Measurements from ENCODE around the gene ZNF385B. TPM values are rescaled to one million over a fixed set of nuclear protein-coding genes. Genes with fewer than 3 reads are reported as not detected.
"Not testable (repeated sequence)": the region's sequence is repeated elsewhere in the genome, so short reads cannot be mapped to it uniquely, and the experiment has no call there.

The ZNF385B gene
- total and polyA plus RNA-seq, 5 donors from 2014 or later = not detected

GRCh38 chr2:179782346-179782745 is 79.1 kb downstream of the ZNF385B start:
- not testable (repeated sequence) for H3K27ac Mint-ChIP-seq

GRCh38 chr2:179773986-179774385 is 87.4 kb downstream of the ZNF385B start:
- Mint-ChIP-seq H3K9me3 (peaks cover 0 to 4% (median 2%) of the 10 kb centered on the region in 7 donors), H3K27me3 (peaks cover 3% of the 10 kb centered on the region), H3K36me3 (no peaks in the 10 kb centered on the region), H3K4me3 (no peak overlapping the region), H3K27ac (no peak overlapping the region), H3K4me1 (no peaks in the 10 kb centered on the region)
- no peak overlapping the region for H3K4me3 ChIP-seq (ENCODE audit: low read depth, low read length)
- no peak overlapping the region for H3K27ac ChIP-seq (ENCODE audit: insufficient read depth, low read length, poor library complexity, severe bottlenecking)
- H3K36me3 ChIP-seq (ENCODE audit: control insufficient read depth, insufficient read depth, low read length) = no peaks in the 10 kb centered on the region
- H3K27me3 ChIP-seq (ENCODE audit: control insufficient read depth, insufficient read depth, low read length) = no peaks in the 10 kb centered on the region
- no peaks in the 10 kb centered on the region for H3K4me1 ChIP-seq (ENCODE audit: control insufficient read depth, insufficient read depth, low read length, poor library complexity, severe bottlenecking)
- no peak for ATAC-seq (ENCODE audit: low read depth in 2 of 2)
- no peak for DNase-seq
- H3K9me3 ChIP-seq (ENCODE audit: control insufficient read depth in 2 of 2, low read length in 2 of 2) = no peaks in the 10 kb centered on the region

More at GRCh38 chr2:179782346-179782745, 79.1 kb downstream of the ZNF385B start:
- H3K9me3 ChIP-seq (ENCODE audit: control insufficient read depth in 2 of 2, low read length in 2 of 2); DNase-seq; H3K36me3 Mint-ChIP-seq; H3K27me3 ChIP-seq (ENCODE audit: control insufficient read depth, insufficient read depth, low read length); H3K4me1 ChIP-seq (ENCODE audit: control insufficient read depth, insufficient read depth, low read length, poor library complexity, severe bottlenecking); H3K4me3 Mint-ChIP-seq; H3K27me3 Mint-ChIP-seq; H3K9me3 Mint-ChIP-seq; ATAC-seq (ENCODE audit: low read depth in 2 of 2); H3K4me3 ChIP-seq (ENCODE audit: low read depth, low read length); H3K36me3 ChIP-seq (ENCODE audit: control insufficient read depth, insufficient read depth, low read length); H3K27ac ChIP-seq (ENCODE audit: insufficient read depth, low read length, poor library complexity, severe bottlenecking); H3K4me1 Mint-ChIP-seq: not testable (repeated sequence)

DNA sequence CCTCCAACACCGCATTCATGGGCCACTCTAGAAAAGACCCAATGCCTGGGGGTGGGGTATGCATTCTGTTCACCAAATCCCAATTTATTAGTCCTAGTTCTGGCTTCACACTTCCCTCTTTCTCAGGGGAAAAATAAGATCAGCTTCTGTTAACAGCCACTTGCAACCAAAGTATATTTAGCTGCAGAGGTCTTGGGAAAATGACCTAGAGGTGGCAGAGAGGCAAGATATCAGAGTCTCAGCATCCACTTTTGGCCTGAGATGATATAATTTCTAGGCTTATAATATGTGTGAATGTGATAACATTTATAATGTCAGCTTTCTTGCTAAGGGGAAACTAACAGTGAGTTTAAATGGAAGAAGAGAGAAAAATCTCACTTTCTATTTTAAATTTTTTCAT is 89.1 kb downstream of the ZNF385B start:
- no peaks in the 10 kb centered on the region for H3K4me1 Mint-ChIP-seq
- H3K9me3 Mint-ChIP-seq = peaks cover 0 to 4% (median 2%) of the 10 kb centered on the region in 7 donors
- H3K4me1 ChIP-seq (ENCODE audit: control insufficient read depth, insufficient read depth, low read length, poor library complexity, severe bottlenecking) = no peaks in the 10 kb centered on the region
- H3K36me3 ChIP-seq (ENCODE audit: control insufficient read depth, insufficient read depth, low read length) = no peaks in the 10 kb centered on the region
- no peaks in the 10 kb centered on the region for H3K9me3 ChIP-seq (ENCODE audit: control insufficient read depth in 2 of 2, low read length in 2 of 2)
- H3K27me3 ChIP-seq (ENCODE audit: control insufficient read depth, insufficient read depth, low read length) = no peaks in the 10 kb centered on the region
- H3K27me3 Mint-ChIP-seq = no peaks in the 10 kb centered on the region
- DNase-seq (no peak), ATAC-seq (ENCODE audit: low read depth in 2 of 2) (no peak)
- no peaks in the 10 kb centered on the region for H3K36me3 Mint-ChIP-seq
- no peak overlapping the region for H3K27ac ChIP-seq (ENCODE audit: insufficient read depth, low read length, poor library complexity, severe bottlenecking)
- no peak overlapping the region for H3K4me3 ChIP-seq (ENCODE audit: low read depth, low read length)
- no peak overlapping the region for H3K4me3 Mint-ChIP-seq
- no peak overlapping the region for H3K27ac Mint-ChIP-seq

DNA sequence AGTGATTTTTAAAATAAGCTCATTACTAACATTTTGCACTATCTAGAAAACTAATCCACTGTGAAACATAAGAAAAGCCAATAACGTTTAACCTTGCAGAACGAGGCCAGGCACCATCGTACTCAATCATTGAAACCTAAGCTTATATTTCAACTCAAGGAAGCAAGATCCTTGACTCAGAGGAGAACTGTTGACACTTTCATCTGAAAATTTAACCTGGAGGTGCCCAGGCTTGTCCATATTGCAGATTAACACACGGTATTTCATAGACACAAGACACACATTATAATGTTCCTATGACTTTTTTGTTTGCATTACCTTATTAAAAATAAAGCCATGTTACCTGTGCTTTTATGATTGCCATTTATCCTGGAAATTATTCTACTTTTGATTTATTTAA is 89.6 kb downstream of the ZNF385B start:
- Histone ChIP-seq H3K4me3 (ENCODE audit: low read depth, low read length) (no peak overlapping the region), H3K27ac (ENCODE audit: insufficient read depth, low read length, poor library complexity, severe bottlenecking) (no peak overlapping the region), H3K9me3 (ENCODE audit: control insufficient read depth in 2 of 2, low read length in 2 of 2) (no peaks in the 10 kb centered on the region), H3K36me3 (ENCODE audit: control insufficient read depth, insufficient read depth, low read length) (no peaks in the 10 kb centered on the region), H3K4me1 (ENCODE audit: control insufficient read depth, insufficient read depth, low read length, poor library complexity, severe bottlenecking) (no peaks in the 10 kb centered on the region), H3K27me3 (ENCODE audit: control insufficient read depth, insufficient read depth, low read length) (no peaks in the 10 kb centered on the region)
- no peaks in the 10 kb centered on the region for H3K4me1 Mint-ChIP-seq
- H3K4me3 Mint-ChIP-seq = no peak overlapping the region
- DNase-seq = no peak
- H3K36me3 Mint-ChIP-seq = no peaks in the 10 kb centered on the region
- ATAC-seq (ENCODE audit: low read depth in 2 of 2) = no peak
- H3K27ac Mint-ChIP-seq = no peak overlapping the region
- H3K27me3 Mint-ChIP-seq = no peaks in the 10 kb centered on the region
- peaks cover 0 to 4% (median 2%) of the 10 kb centered on the region in 7 donors for H3K9me3 Mint-ChIP-seq

GRCh38 chr2:179770029-179770428 is 91.4 kb downstream of the ZNF385B start:
- Histone ChIP-seq H3K27me3 (ENCODE audit: control insufficient read depth, insufficient read depth, low read length) (no peaks in the 10 kb centered on the region), H3K4me1 (ENCODE audit: control insufficient read depth, insufficient read depth, low read length, poor library complexity, severe bottlenecking) (no peaks in the 10 kb centered on the region), H3K9me3 (ENCODE audit: control insufficient read depth in 2 of 2, low read length in 2 of 2) (no peaks in the 10 kb centered on the region), H3K36me3 (ENCODE audit: control insufficient read depth, insufficient read depth, low read length) (no peaks in the 10 kb centered on the region), H3K27ac (ENCODE audit: insufficient read depth, low read length, poor library complexity, severe bottlenecking) (no peak overlapping the region), H3K4me3 (ENCODE audit: low read depth, low read length) (no peak overlapping the region)
- H3K9me3 Mint-ChIP-seq = peaks cover 0 to 4% (median 2%) of the 10 kb centered on the region in 7 donors
- H3K4me1 Mint-ChIP-seq = no peaks in the 10 kb centered on the region
- peaks cover 7% of the 10 kb centered on the region for H3K27me3 Mint-ChIP-seq
- H3K27ac Mint-ChIP-seq = no peak overlapping the region
- DNase-seq = no peak
- no peaks in the 10 kb centered on the region for H3K36me3 Mint-ChIP-seq
- no peak for ATAC-seq (ENCODE audit: low read depth in 2 of 2)
- no peak overlapping the region for H3K4me3 Mint-ChIP-seq

DNA sequence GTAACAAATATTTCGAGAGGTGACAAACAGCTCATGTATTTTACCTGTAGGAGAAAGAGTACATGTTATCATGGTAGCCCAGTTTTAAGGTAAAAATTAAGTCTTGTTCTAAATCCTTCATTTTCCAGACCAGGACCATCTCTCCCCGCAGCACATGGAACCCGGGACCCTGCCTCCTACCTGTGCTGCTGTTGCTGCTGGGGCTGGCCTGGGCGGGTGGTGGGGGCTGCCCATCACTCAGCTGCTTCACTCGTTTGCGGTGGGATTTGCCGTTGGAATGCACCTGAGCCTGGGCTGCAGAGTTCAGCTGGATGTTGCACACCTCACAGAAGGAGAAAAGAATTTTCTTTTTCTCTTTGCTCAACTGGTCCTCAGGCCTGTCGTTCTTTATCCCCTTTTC is 92.1 kb downstream of the ZNF385B start:
- H3K27me3 Mint-ChIP-seq = peaks cover 7% of the 10 kb centered on the region
- no peak overlapping the region for H3K27ac ChIP-seq (ENCODE audit: insufficient read depth, low read length, poor library complexity, severe bottlenecking)
- H3K36me3 ChIP-seq (ENCODE audit: control insufficient read depth, insufficient read depth, low read length) = no peaks in the 10 kb centered on the region
- ATAC-seq (ENCODE audit: low read depth in 2 of 2) (no peak), DNase-seq (no peak)
- no peaks in the 10 kb centered on the region for H3K4me1 Mint-ChIP-seq
- peaks cover 0 to 4% (median 2%) of the 10 kb centered on the region in 7 donors for H3K9me3 Mint-ChIP-seq
- no peak overlapping the region for H3K4me3 ChIP-seq (ENCODE audit: low read depth, low read length)
- H3K27me3 ChIP-seq (ENCODE audit: control insufficient read depth, insufficient read depth, low read length) = no peaks in the 10 kb centered on the region
- H3K4me1 ChIP-seq (ENCODE audit: control insufficient read depth, insufficient read depth, low read length, poor library complexity, severe bottlenecking) = no peaks in the 10 kb centered on the region
- H3K36me3 Mint-ChIP-seq = no peaks in the 10 kb centered on the region
- no peak overlapping the region for H3K27ac Mint-ChIP-seq
- no peak overlapping the region for H3K4me3 Mint-ChIP-seq
- H3K9me3 ChIP-seq (ENCODE audit: control insufficient read depth in 2 of 2, low read length in 2 of 2) = peaks cover 0 to 3% of the 10 kb centered on the region in 2 experiments

- Mint-ChIP-seq H3K4me1 (no peaks in the 10 kb centered on the region), H3K27me3 (peaks cover 7% of the 10 kb centered on the region), H3K9me3 (peaks cover 0 to 5% (median under 1%) of the 10 kb centered on the region in 7 donors), H3K36me3 (no peaks in the 10 kb centered on the region), H3K4me3 (no peak overlapping the region), H3K27ac (no peak overlapping the region)
- H3K9me3 ChIP-seq (ENCODE audit: control insufficient read depth in 2 of 2, low read length in 2 of 2) = peaks cover 0 to 3% of the 10 kb centered on the region in 2 experiments
- DNase-seq = no peak
- H3K36me3 ChIP-seq (ENCODE audit: control insufficient read depth, insufficient read depth, low read length) = no peaks in the 10 kb centered on the region
- no peak overlapping the region for H3K27ac ChIP-seq (ENCODE audit: insufficient read depth, low read length, poor library complexity, severe bottlenecking)
- no peaks in the 10 kb centered on the region for H3K27me3 ChIP-seq (ENCODE audit: control insufficient read depth, insufficient read depth, low read length)
- H3K4me3 ChIP-seq (ENCODE audit: low read depth, low read length) = no peak overlapping the region
- H3K4me1 ChIP-seq (ENCODE audit: control insufficient read depth, insufficient read depth, low read length, poor library complexity, severe bottlenecking) = no peaks in the 10 kb centered on the region
- ATAC-seq (ENCODE audit: low read depth in 2 of 2) = no peak
Observed at GRCh38 chr2:179768765-179769164, 92.6 kb downstream of the ZNF385B start.

- Mint-ChIP-seq H3K4me1 (no peaks in the 10 kb centered on the region), H3K27me3 (peaks cover 7% of the 10 kb centered on the region), H3K27ac (no peak overlapping the region), H3K36me3 (no peaks in the 10 kb centered on the region), H3K4me3 (no peak overlapping the region), H3K9me3 (peaks cover 0 to 7% (median 1%) of the 10 kb centered on the region in 7 donors)
- H3K36me3 ChIP-seq (ENCODE audit: control insufficient read depth, insufficient read depth, low read length) = no peaks in the 10 kb centered on the region
- no peak for ATAC-seq (ENCODE audit: low read depth in 2 of 2)
- H3K4me1 ChIP-seq (ENCODE audit: control insufficient read depth, insufficient read depth, low read length, poor library complexity, severe bottlenecking) = no peaks in the 10 kb centered on the region
- H3K27ac ChIP-seq (ENCODE audit: insufficient read depth, low read length, poor library complexity, severe bottlenecking) = no peak overlapping the region
- DNase-seq = no peak
- no peak overlapping the region for H3K4me3 ChIP-seq (ENCODE audit: low read depth, low read length)
- peaks cover 0 to 3% of the 10 kb centered on the region in 2 experiments for H3K9me3 ChIP-seq (ENCODE audit: control insufficient read depth in 2 of 2, low read length in 2 of 2)
- H3K27me3 ChIP-seq (ENCODE audit: control insufficient read depth, insufficient read depth, low read length) = no peaks in the 10 kb centered on the region
Observed at GRCh38 chr2:179765666-179766065, 95.7 kb downstream of the ZNF385B start.
